Nephron (organoid): ENCODE data around the gene MLST8.

Experiments
- H3K27ac Mint-ChIP-seq, 3 experiments: 2 replicates each; pipeline ENCODE4 v1.8.0; 2020; ENCODE audit warnings: mixed read lengths in 3 of 3, mild to moderate bottlenecking in 2 of 3, moderate library complexity in 1 of 3
- H3K27me3 Mint-ChIP-seq: 2 replicates; pipeline ENCODE4 v1.8.0; 2021; ENCODE audit warnings: low read depth, mild to moderate bottlenecking, moderate library complexity, mixed read lengths
- H3K36me3 Mint-ChIP-seq: 2 replicates; pipeline ENCODE4 v1.8.0; 2020; ENCODE audit warnings: low read depth, mixed read lengths
- H3K4me1 Mint-ChIP-seq: 2 replicates; pipeline ENCODE4 v1.8.0; 2020; ENCODE audit warnings: mixed read lengths
- H3K4me3 Mint-ChIP-seq, 3 experiments: 2 replicates each; pipeline ENCODE4 v1.8.0; 2020; ENCODE audit warnings: mild to moderate bottlenecking in 3 of 3, mixed read lengths in 3 of 3, moderate library complexity in 2 of 3
- H3K9me3 Mint-ChIP-seq: 2 replicates; pipeline ENCODE4 v1.8.0; 2020; ENCODE audit warnings: mixed read lengths
- TF ChIP-seq, protein P1 (sequence below), 3 experiments: fragments of 200-600 bp; sonication (generic); IDR thresholded peaks; one replicate each; pipeline ENCODE4 v1.5.0; 2021; ENCODE audit warnings: antibody characterized with exemption in 3 of 3; ENCODE audit not compliant: unreplicated experiment in 3 of 3

MLST8 gene

DNA sequence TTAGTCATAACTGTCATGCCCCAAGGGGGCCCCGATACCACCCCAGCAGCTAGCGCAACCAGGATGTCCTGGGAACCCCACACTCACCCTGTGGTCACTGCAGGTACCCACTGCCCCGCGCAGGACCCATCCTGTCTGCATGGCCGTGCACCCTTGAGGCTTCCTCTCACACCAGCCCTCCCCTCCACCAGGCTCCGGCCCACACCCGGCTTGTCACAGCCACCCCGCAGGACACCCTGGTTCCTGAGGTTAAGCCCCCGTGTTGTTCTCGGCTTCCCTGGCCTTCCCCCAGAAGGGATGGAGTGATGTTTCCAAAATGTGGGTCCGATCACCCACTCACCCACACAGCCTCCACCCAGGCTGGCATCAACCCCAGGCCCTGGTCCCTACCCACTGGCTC lies 38.5 kb downstream of the MLST8 start:
- Mint-ChIP-seq H3K4me1 (no peaks in the 10 kb centered on the region), H3K9me3 (no peaks in the 10 kb centered on the region), H3K4me3 (no peak overlapping the region), H3K27ac (no peak overlapping the region), H3K27me3 (peaks cover 7% of the 10 kb centered on the region), H3K36me3 (peaks cover 17% of the 10 kb centered on the region)
- TF ChIP-seq, protein P1, sequence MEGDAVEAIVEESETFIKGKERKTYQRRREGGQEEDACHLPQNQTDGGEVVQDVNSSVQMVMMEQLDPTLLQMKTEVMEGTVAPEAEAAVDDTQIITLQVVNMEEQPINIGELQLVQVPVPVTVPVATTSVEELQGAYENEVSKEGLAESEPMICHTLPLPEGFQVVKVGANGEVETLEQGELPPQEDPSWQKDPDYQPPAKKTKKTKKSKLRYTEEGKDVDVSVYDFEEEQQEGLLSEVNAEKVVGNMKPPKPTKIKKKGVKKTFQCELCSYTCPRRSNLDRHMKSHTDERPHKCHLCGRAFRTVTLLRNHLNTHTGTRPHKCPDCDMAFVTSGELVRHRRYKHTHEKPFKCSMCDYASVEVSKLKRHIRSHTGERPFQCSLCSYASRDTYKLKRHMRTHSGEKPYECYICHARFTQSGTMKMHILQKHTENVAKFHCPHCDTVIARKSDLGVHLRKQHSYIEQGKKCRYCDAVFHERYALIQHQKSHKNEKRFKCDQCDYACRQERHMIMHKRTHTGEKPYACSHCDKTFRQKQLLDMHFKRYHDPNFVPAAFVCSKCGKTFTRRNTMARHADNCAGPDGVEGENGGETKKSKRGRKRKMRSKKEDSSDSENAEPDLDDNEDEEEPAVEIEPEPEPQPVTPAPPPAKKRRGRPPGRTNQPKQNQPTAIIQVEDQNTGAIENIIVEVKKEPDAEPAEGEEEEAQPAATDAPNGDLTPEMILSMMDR (IDR thresholded peaks at IDR 0.05; ENCODE audit: unreplicated experiment in 3 of 3): no peak

DNA sequence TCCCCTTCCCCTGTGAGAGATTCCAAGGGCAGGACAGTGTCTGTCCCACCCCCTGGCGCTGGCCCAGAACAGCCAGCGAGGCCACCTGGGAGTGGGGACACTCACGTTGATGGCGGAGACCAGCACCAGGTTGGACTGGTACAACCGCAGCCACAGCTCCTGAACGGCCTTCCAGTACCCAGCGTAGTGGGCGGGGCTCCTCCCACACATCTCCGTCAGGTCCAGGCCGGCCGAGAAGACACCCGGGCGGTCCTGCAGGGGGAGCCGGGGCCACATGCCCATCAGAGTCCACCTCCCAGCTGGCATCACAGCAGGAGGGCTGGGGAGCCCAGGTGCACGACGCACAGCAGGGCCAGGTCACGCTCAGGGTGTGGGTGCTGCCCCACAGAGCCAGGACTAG lies 39.0 kb downstream of the MLST8 start:
- no peaks in the 10 kb centered on the region for H3K9me3 Mint-ChIP-seq
- no peak overlapping the region for H3K27ac Mint-ChIP-seq
- H3K4me1 Mint-ChIP-seq: no peaks in the 10 kb centered on the region
- peaks cover 7% of the 10 kb centered on the region for H3K27me3 Mint-ChIP-seq
- no peak overlapping the region for H3K4me3 Mint-ChIP-seq
- peaks cover 18% of the 10 kb centered on the region for H3K36me3 Mint-ChIP-seq
- TF ChIP-seq, protein P1 (IDR thresholded peaks at IDR 0.05; ENCODE audit: unreplicated experiment in 3 of 3): no peak

DNA sequence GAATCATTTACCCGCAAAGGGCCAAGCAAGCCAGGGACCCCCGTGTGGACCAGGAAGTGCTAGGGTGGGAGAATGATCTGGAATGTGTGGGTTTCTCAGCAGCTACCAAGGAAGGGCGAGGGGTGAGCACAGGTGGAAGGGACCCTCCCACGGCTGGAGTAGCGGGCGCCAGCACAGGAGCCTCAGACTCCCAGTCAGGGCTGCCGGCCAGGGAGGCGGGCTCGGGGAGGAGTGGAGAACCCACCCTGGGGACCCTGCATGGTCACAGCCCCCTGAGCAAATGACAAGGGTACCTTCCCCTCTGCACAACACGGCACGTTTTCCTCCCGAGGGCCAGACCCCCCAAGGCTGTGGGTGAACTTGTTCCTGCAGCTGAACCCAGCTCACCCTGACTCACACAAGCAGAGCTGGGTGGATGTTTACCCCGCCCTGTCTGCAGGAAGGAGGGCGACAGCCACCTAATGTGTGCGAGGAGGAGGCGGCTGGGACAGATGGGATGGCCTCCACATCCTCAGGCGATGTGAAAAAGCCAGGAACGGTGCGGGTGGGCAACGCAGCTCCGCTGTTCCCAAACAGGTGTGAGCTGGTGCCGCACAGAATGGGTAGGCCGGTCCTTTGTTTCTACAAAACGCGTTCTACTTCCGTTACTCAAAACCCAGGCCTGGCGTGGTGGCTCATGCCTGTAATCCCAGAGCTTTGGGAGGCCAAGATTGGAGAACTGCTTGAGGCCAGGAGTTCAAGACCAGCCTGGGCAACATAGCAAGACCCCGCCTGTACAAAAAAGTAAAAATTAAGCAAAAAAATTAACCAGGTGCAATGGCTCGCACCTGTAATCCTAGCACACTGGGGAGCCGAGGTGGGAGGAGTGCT lies 39.9 kb downstream of the MLST8 start:
- Mint-ChIP-seq H3K4me1 (no peaks in the 10 kb centered on the region), H3K36me3 (peaks cover 18% of the 10 kb centered on the region), H3K27ac (no peak overlapping the region), H3K4me3 (no peak overlapping the region), H3K9me3 (no peaks in the 10 kb centered on the region), H3K27me3 (no peaks in the 10 kb centered on the region)
- TF ChIP-seq, protein P1 (IDR thresholded peaks at IDR 0.05; ENCODE audit: unreplicated experiment in 3 of 3): no peak

DNA sequence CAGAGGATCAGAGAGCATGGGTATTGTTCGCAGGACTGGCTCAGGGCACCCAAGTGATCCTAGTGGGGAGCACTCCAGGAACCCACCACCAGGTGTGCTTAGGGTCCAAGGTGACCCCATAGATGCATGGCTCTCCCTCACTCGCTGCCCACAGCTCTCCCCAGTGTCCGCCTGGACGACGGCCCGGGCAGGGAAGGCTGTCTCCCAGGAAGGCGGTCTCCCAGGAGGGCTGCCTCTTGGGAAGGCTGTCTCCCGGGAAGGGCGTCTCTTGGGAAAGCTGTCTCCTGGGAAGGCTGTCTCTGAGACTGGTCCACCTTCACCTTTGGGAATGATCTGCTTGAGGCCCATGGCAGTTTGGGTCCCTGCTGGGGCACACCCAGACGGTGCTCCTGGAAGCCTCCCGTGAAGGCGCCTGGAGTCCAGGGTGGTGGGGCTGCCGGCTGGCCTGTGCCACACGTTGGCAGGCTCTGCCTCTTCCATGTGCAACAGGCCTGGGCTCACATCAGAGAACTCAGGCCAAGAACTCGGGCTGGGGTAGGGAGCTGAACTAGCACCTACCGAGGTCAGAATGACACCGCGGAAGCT lies 41.1 kb downstream of the MLST8 start:
- Mint-ChIP-seq H3K27me3 (no peaks in the 10 kb centered on the region), H3K36me3 (peaks cover 18% of the 10 kb centered on the region), H3K4me1 (no peaks in the 10 kb centered on the region), H3K27ac (no peak overlapping the region), H3K9me3 (no peaks in the 10 kb centered on the region), H3K4me3 (no peak overlapping the region)
- TF ChIP-seq, protein P1 (IDR thresholded peaks at IDR 0.05; ENCODE audit: unreplicated experiment in 3 of 3): no peak

DNA sequence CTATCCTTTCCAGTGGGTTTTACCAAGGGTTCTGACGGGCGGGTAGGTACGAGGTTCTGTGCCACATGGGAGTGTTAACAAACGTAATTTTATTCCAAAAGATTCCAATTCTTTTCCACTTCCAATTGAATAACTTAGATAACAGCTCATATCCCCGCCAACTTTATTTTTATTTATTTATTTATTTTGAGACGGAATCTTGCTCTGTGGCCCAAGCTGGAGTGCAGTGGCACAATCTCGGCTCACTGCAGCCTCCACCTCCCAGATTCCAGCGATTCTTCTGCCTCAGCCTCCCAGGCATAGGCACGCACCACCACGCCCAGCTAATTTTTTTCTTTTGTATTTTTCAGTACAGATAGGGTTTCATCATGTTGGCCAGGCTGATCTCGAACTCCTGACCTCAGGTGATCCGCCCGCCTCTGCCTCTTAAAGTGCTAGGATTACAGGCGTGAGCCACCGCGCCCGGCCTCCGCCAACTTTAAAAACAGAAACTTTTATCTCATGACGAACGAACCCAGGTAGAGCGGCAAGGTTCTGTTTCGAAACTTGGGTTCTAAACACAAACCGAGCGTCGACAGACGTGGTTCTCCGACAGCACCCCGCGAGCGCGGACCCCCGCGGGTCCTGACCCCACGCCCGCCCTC lies 45.5 kb downstream of the MLST8 start:
- Mint-ChIP-seq H3K36me3 (peaks cover 29% of the 10 kb centered on the region), H3K9me3 (no peaks in the 10 kb centered on the region), H3K27me3 (no peaks in the 10 kb centered on the region), H3K4me3 (peak overlapping the region; percentile 89 to 93 (median 90)), H3K4me1 (no peaks in the 10 kb centered on the region), H3K27ac (peak overlapping the region in 2 of 3 experiments; percentile 65 to 92)
- TF ChIP-seq, protein P1 (IDR thresholded peaks at IDR 0.05; ENCODE audit: unreplicated experiment in 3 of 3): no peak
